MCF 10A (cell line): ENCODE results near the gene SLC7A11. TPM values are rescaled to one million over a fixed set of nuclear protein-coding genes. Genes with fewer than 3 reads are reported as not detected.
A peak's percentile ranks its signal among the peaks of the same experiment; 100 is the strongest.

Experiments used
- BruUV-seq: library from RNA; stranded (reverse); fragments of 400-500 nt; replicated peaks from 2 replicates; lab custom pipeline; 2021; lab: Mats Ljungman, UMichigan
- CTCF ChIA-PET: fragments of 300-600 bp; sonication (Branson Sonifier 250); formaldehyde crosslinking; extraction: SDS; loops from one replicate; lab custom pipeline; 2021; ENCODE audit warnings: antibody characterized with exemption, inconsistent platforms; lab: Yijun Ruan, JAX
- POLR2A ChIA-PET: fragments of 300-600, 350-650 bp; sonication (Branson Sonifier 250); formaldehyde crosslinking; extraction: SDS; loops from one replicate; lab custom pipeline; 2020; ENCODE audit warnings: antibody characterized with exemption, inconsistent platforms; lab: Yijun Ruan, JAX
- DNase-seq: peaks from one replicate; pipeline ENCODE4 v3.0.0-alpha.2; 2018; ENCODE audit not compliant: unreplicated experiment
- H3K27ac Mint-ChIP-seq: one replicate; pipeline ENCODE4 v1.8.0; 2022; ENCODE audit warnings: mild to moderate bottlenecking, low read depth, mixed read lengths; ENCODE audit not compliant: unreplicated experiment
- H3K27me3 Mint-ChIP-seq: one replicate; pipeline ENCODE4 v1.8.0; 2022; ENCODE audit warnings: mixed read lengths; ENCODE audit not compliant: insufficient read depth, unreplicated experiment
- H3K36me3 Mint-ChIP-seq: one replicate; pipeline ENCODE4 v1.8.0; 2022; ENCODE audit warnings: mild to moderate bottlenecking, moderate library complexity, mixed read lengths; ENCODE audit not compliant: insufficient read depth, unreplicated experiment
- H3K4me1 Mint-ChIP-seq: one replicate; pipeline ENCODE4 v1.8.0; 2022; ENCODE audit warnings: mixed read lengths; ENCODE audit not compliant: insufficient read depth, unreplicated experiment
- H3K4me3 Mint-ChIP-seq: one replicate; pipeline ENCODE4 v1.8.0; 2022; ENCODE audit warnings: mild to moderate bottlenecking, moderate library complexity, mixed read lengths; ENCODE audit not compliant: unreplicated experiment
- H3K9me3 Mint-ChIP-seq: one replicate; pipeline ENCODE4 v1.8.0; 2022; ENCODE audit warnings: mixed read lengths; ENCODE audit not compliant: unreplicated experiment
- CTCF ChIP-seq: fragments of 200-600 bp; IDR thresholded peaks from one replicate; pipeline ENCODE4 v1.8.0; 2022; ENCODE audit warnings: antibody characterized with exemption, mild to moderate bottlenecking; ENCODE audit not compliant: unreplicated experiment
- intact Hi-C: fragments of 100-400 bp; cut with micrococcal nuclease; formaldehyde crosslinking; loops from 2 replicates; pipeline ENCODE4 v1.14.1; 2022
- total RNA-seq: library from RNA; stranded (reverse); gene quantifications from 2 replicates; pipeline ENCODE4 v1.2.3, GENCODE V29; 2022

SLC7A11 gene
- total RNA-seq, 1 experiment from 2014 or later: 153 TPM

GRCh38 chr4:138161351-138161750 is 80.8 kb downstream of the SLC7A11 start:
- Mint-ChIP-seq H3K36me3 (peaks cover 23% of the 10 kb centered on the region), H3K9me3 (no peaks in the 10 kb centered on the region), H3K4me1 (peaks cover 17% of the 10 kb centered on the region), H3K27ac (no peak overlapping the region), H3K4me3 (no peak overlapping the region), H3K27me3 (no peaks in the 10 kb centered on the region)
- CTCF ChIA-PET: interaction anchor here (0.9 kb wide), 1 partner anchor 417 kb away, joined by 3 read pairs; no protein-coding TSS in a partner anchor
- POLR2A ChIA-PET: interaction anchor here (0.9 kb wide), 1 partner anchor 339 kb away, joined by 3 read pairs; no protein-coding TSS in a partner anchor
- no peak for TF ChIP-seq CTCF
- no TSS peak for BruUV-seq
- intact Hi-C loops: no loop called here
- no peak for DNase-seq

GRCh38 chr4:138158746-138159297 is 83.3 kb downstream of the SLC7A11 start:
- Mint-ChIP-seq H3K27ac (no peak overlapping the region), H3K4me1 (peaks cover 17% of the 10 kb centered on the region), H3K4me3 (no peak overlapping the region), H3K36me3 (peaks cover 23% of the 10 kb centered on the region), H3K27me3 (no peaks in the 10 kb centered on the region), H3K9me3 (no peaks in the 10 kb centered on the region)
- BruUV-seq: no TSS peak
- DNase-seq: peak; percentile 33
- intact Hi-C loops: no loop called here
- ChIA-PET CTCF (interaction anchor here (0.9 kb wide), 1 partner anchor 338 kb away, joined by 5 read pairs; no protein-coding TSS in a partner anchor), POLR2A (interaction anchor here (0.7 to 1.0 kb wide), 2 partner anchors 10 to 349 kb away, joined by 3 read pairs; no protein-coding TSS in a partner anchor)
- no peak for TF ChIP-seq CTCF

DNA sequence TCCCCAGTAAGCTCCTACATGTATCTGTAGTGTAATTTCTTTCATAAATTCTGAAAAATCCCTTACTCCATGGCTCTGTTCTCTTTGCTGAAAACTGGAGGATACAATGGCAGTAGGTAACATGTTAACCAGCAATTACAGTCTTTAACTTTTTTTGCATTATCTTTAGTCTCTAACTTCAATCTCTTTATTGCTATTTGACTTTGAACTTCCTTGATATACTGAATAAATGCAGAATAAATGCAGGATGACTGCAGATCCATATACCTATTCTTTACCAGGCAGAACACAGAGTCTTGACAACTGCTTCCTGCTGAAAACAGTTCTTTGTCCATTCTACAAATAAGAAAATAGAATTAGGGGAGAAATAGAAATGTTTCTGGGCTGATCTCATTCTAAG is 101.3 kb downstream of the SLC7A11 start:
- Mint-ChIP-seq H3K4me1 (no peaks in the 10 kb centered on the region), H3K36me3 (no peaks in the 10 kb centered on the region), H3K27me3 (no peaks in the 10 kb centered on the region), H3K9me3 (no peaks in the 10 kb centered on the region), H3K27ac (no peak overlapping the region), H3K4me3 (no peak overlapping the region)
- POLR2A ChIA-PET: no interaction called here
- TF ChIP-seq CTCF: no peak
- intact Hi-C loops: no loop called here
- BruUV-seq: no TSS peak
- DNase-seq: no peak
- CTCF ChIA-PET: interaction anchor here (0.9 kb wide), 1 partner anchor 105 kb away, joined by 4 read pairs; no protein-coding TSS in a partner anchor

- no peaks in the 10 kb centered on the region for H3K27me3 Mint-ChIP-seq
- ChIA-PET CTCF (interaction anchor here (0.6 kb wide), 1 partner anchor 24 kb away, joined by 4 read pairs; no protein-coding TSS in a partner anchor), POLR2A (no interaction called here)
- no peaks in the 10 kb centered on the region for H3K9me3 Mint-ChIP-seq
- DNase-seq: no peak
- H3K4me3 Mint-ChIP-seq: no peak overlapping the region
- no peaks in the 10 kb centered on the region for H3K4me1 Mint-ChIP-seq
- no peak overlapping the region for H3K27ac Mint-ChIP-seq
- BruUV-seq: no TSS peak
- no peak for TF ChIP-seq CTCF
- no peaks in the 10 kb centered on the region for H3K36me3 Mint-ChIP-seq
- intact Hi-C loops: no loop called here
Measured at GRCh38 chr4:138138774-138139173, 103.4 kb downstream of the SLC7A11 start.
